GM18951 (cell line): ENCODE measurements around the gene TSSK6.

Experiments
- POLR2A ChIP-seq: IDR thresholded peaks from 4 replicates; pipeline ENCODE4 v1.6.1; 2011; ENCODE audit warnings: mild to moderate bottlenecking; ENCODE audit not compliant: insufficient read length, insufficient read depth; ENCODE audit errors: extremely low read depth
- in situ Hi-C: fragments of 300-500 bp; cut with MboI; formaldehyde crosslinking; loops from one replicate; pipeline ENCODE4 v1.12.0; 2022; ENCODE audit warnings: low sequenced_read_pairs, mixed read lengths, inconsistent platforms; ENCODE audit not compliant: unreplicated experiment

The TSSK6 gene

DNA sequence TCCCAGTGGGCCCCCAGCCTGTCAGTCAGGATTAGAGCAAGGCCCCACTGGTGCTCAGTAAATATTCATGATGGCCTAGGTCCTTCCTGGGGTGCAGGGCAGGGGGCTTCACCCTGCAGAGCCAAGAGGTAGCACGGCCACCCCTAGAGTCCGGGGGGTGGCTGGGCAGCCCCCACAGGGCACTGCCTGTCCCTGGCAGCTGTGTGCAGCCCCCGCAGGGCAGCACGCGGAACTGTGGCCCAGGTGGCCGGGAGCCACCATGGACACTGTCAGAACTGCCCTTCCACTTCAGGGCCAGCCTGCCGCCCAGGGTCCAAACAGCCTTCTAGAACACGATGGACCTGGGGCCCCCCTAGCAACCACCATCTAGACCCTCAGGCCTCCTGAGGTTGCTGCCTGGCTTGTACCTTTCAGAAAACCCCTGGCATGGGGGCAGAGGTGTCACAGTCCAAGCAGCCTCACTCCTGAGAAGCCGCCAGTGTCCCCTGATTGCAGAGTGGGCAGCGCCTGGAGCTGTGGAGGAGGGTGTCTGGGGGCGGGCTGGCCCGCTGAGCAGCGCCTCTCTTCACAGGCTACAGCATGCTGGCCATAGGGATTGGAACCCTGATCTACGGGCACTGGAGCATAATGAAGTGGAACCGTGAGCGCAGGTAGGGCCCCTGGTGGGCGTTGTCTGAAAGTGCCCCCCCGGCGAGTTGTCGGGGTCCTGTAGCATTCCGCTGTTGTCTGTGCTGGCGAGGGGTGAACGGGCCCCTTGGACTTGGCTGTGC, 10.4 kb upstream of the TSSK6 start:
- in situ Hi-C loops: loop anchor here (25.0 kb wide), 1 partner anchor 437 kb away; no protein-coding TSS in a partner anchor
- TF ChIP-seq POLR2A: no peak

DNA sequence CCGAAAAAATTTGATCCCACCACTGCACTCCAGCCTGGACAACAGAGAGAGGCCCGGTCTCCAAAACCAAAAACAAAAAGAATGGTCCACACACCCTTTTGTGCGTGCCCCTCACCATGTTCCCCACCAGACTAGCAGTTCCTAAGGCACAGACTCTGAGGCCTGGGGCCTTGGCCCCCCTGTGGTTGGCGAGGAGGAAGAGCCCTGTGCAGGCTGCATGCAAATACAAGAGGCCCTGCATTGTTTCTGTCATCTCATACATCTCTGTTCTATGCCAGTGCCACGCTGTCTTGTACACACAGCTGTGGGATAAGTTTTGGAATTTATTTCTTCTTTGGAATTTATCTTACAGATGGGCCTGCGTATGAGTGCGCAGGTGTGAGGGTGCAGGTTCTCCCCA, 8.7 kb upstream of the TSSK6 start:
- in situ Hi-C loops: no loop called here
- TF ChIP-seq POLR2A: no peak

DNA sequence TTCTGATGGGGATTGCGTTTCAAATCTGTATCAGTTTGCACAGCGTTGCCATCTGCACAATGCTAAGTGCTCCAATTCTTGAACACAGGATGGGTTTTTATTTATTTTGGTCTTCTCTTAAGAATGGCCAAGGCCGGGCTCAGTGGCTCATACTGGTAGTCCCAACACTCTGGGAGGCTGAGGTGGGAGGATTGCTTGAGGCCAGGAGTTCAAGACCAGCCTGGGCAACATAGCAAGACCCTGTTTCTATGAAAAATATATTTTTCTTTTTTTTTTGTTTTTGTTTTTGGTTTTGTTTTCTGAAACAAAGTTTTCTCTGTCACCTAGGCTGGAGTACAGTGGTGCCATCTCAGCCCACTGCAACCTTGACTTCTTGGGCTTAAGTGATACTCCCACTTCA, 7.8 kb upstream of the TSSK6 start:
- in situ Hi-C loops: no loop called here
- TF ChIP-seq POLR2A: no peak

DNA sequence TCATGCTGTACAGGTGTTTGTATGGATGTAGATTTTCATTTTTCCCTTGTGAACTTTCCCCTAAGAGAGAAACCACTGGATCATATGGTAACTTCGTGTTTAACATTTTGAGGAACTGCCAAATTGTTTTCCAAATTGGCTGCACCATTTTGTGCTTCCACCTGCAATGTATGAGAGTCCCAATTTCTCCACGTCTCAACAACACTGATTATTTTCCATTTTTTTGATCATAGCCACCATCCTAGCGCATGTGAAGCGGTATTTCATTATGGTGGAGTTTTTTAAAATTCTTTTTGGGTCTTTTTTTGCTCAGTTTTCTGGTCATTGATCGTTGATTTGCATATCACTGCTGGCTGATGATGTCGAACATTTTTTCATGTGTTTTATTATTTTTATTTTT, 5.6 kb upstream of the TSSK6 start:
- in situ Hi-C loops: no loop called here
- TF ChIP-seq POLR2A: no peak

DNA sequence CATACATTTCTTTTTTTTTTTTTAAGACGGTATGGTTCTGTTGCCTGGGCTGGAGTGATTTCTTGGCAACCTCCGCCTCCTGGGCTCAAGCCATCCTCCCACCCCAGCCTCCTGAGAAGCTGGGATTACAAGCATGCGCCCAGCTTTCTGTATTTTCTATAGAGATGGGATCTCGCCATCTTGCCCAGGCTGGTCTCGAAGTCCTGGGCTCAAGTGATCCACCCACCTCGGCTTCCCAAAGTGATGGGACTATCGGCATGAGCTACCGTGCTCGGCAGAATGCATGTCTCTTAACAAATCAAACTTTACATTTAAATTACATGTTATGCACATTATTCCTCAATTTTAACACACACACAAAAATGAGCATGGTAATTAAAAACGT, 1.9 kb upstream of the TSSK6 start:
- TF ChIP-seq POLR2A: no peak
- in situ Hi-C loops: no loop called here

DNA sequence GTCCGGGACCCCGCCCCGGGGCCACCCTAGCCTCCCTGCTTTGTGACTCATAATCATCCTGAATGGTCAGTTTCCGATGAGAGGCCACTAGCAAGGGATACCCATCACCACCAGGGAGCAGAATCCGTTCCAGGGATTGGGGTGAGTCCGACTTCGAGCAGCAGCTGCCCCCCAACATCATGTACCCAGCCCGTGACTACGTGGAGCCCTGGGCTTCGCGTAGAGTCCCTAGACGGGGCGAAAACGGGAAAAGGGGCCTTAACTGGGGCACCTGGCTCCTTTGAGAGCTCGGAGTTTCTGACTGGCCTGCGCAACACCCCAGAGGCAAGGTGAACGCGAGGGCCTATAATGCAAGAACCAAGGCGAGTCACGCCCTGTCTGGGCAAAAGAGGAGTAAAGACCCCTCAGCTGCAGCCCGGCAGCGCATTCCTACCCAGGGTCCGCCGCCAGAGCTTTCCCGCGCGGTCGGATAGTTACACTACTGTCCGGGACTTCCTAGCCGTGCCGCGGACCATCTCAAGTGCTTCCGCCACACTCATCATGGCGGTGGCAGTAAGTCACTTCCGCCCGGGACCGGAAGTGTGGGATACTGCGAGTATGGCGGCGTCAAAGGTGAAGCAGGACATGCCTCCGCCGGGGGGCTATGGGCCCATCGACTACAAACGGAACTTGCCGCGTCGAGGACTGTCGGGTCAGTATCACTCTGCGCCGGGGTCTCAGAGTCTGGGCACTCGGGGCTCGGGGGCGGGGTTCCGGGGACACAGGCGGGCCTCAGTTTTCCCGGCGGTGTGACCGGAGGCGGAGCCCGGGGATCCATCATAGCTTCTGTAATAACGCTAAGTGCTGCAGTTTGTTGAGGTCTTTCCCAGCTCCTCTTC, 533 bp upstream of the TSSK6 start, which contains the start of gene NDUFA13:
Gene NDUFA13, plus strand, starts transcription at position 584 of the 878 bp plus-strand sequence. Its CDS starts 14 bp downstream, at position 598.
- TF ChIP-seq POLR2A: peak; percentile 90
- in situ Hi-C loops: no loop called here

DNA sequence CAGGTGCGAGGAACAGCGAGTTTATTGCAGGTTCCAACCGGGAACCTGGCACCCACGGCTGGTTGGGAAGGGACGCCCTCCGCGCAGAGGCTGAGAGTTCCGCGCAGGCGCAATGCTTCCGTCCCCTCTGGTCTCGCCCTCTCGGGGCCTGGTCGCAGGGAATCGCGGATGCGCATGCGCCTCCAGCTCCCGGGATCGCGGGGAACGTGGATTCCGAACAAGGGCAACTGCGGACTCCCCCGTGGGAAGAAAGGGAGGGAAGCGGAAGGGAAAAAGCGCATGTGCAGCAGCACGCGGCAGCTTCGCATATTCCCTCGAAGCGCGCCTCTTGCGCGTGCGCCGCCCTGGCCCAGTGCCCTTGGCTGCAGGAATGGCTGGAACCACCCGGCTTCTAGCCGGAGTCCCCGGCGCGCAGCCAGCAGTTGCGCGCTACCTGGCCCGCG, 1.1 kb downstream of the TSSK6 start:
- in situ Hi-C loops: no loop called here
- TF ChIP-seq POLR2A: no peak

DNA sequence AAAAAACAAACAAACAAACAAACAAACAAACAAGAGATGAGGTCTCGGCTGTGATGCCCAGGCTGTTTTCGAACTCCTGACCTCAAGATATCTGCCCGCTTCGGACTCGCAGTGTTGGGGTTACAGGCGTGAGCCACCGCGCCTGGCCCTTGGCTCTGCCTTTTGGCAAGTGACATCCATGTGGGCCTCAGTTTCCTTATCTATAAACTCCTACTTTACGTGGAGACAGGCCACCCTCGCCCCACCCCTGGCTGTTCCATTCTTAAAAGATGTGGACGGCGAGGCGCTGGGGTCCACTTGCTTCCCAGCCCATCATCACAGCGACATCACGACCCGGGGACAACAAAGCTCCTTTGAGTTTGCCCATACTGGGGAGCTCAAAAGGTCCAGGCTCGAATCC, 1.7 kb downstream of the TSSK6 start:
- in situ Hi-C loops: no loop called here
- TF ChIP-seq POLR2A: no peak

DNA sequence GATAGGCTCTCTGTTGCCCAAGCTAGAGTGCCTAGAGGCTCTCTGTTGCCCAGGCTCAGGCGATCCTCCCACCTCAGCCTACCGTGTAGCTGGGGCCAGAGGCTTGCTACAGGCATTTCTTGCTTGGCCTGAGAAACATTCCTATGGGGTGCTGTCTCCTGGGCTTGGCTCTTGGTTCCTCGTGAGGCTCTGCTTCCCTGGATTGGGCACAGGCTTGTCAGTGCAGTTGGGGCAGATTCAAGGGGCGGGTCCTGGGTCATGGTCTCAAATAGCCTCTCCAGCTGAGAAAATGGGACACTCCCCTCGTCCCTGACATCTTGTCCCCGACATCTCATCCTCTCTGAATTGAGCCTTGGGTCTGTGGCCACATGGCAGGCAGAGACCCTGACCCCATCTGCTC, 4.9 kb downstream of the TSSK6 start:
- in situ Hi-C loops: no loop called here
- TF ChIP-seq POLR2A: no peak

DNA sequence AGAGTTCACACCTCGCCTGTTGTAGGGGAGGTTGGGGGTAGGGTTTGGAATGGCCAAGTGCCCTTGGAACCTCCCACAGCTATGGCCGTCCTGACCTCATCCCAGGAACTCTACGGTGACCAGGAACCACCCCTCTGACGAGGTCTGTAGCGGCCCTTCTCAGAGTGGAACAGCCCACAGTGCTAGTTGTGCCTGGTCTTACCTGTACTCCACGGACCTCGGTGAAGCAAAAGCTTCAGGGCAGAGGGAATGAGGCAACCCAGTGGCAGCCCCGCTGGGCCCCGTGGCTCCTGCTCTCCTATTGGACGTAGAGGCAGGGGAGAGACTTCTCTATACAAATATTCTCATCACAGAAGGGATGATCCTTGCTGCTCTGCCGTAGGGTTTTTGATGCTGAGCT, 7.1 kb downstream of the TSSK6 start:
- no peak for TF ChIP-seq POLR2A
- in situ Hi-C loops: no loop called here

DNA sequence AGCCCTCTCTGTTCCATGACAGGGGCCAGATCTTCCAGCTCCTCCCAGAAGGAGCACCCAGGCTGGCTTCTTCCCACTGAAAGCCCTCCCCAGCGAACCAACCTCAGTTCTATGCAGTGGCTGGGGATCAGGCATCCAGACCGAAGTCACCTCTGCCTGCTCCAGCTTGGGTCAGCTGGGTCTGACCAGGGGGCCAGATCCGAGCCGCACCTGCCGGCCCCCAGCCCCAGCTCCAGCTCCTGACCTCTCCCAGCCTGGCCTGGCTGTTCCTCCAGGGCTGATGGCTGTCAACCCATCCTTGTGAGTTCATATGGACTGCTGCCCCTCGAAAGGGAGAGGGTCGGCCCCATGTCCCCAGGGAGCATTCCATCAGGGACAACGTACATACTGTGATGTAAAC, 8.0 kb downstream of the TSSK6 start:
- no peak for TF ChIP-seq POLR2A
- in situ Hi-C loops: no loop called here

DNA sequence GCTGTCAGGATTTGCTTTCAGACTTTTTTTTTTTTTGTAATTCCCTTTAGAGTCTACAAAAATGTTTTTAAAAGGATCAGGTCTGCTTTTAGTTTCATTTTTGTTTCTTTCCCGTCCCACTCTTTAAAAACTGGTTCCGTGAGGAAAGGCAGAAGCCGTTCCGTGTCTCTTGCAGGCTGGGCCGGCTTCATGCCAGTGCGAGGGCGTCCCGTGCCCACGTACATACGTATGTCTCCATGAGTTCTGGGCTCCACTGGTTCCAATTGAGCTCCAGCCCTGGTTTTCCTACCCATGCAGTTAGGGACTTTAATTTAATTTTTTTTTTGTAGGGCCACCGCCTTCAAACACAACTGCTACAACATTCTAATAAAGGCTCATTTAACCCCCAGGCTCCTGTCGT, 8.8 kb downstream of the TSSK6 start:
- in situ Hi-C loops: no loop called here
- TF ChIP-seq POLR2A: no peak

DNA sequence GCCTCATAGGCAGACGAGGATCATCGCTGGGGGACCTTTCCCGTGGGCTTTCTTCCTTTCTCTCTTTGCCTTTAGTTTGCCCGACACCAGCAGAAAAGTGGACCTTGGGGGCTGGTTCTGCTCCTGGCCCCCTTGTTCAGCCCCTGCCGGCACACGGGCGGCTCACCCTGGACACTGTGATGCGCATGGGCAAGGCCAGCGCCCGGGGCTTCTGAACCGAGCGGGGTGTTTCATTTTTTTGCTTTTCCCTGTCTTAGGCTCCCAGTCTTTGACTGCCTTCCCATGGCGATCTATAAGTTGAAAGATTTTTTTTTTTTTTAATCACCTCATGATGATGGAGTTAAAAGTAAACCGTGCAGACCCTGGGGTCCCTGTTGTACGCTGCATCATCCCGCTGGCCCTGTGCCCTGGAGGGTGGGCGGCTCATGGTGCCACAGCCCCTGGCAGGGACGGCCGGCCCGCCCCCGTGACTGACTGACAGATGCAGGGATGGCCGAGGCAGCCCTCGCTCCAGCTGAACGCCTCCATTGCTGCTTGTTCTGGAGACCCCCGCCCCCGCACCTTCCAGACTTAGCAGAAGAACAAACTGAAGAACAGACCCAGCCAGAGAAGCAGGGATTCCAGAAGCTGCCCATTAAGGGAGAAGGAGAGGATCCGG, 9.6 kb downstream of the TSSK6 start:
- in situ Hi-C loops: no loop called here
- no peak for TF ChIP-seq POLR2A
